Measurements from ENCODE around the gene CHKA.

Gene CHKA

DNA sequence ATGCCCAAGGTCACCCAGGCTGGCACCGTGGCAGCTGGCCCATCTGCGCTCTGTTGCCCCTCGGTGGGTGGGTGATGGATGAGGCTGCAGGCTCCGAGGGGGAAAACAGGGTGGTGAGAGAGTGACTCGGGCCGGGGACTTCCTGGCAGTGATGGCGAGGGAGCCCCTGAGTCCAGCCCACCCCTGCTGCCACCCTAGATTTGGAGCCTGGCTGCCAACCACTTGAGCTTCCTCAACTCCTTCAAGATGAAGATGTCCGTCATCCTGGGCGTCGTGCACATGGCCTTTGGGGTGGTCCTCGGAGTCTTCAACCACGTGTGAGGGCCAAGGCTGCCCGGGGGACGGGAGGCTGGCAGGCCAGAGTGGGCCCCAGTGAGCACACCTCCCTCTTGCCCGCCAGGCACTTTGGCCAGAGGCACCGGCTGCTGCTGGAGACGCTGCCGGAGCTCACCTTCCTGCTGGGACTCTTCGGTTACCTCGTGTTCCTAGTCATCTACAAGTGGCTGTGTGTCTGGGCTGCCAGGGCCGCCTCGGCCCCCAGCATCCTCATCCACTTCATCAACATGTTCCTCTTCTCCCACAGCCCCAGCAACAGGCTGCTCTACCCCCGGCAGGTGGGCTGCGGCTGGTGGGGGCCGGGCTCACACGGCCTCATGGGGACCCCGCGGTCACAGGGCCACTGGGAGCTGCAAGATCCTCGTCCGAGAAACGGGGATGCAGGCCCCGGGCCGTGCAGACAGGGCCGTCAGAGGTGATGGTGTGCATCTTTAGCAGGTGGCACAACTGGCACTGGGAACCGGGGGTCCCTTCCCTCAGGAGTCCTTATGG lies 72.3 kb downstream of the CHKA start:
- in situ Hi-C loops (cut with MboI; ENCODE audit: low sequenced_read_pairs): no loop called here

DNA sequence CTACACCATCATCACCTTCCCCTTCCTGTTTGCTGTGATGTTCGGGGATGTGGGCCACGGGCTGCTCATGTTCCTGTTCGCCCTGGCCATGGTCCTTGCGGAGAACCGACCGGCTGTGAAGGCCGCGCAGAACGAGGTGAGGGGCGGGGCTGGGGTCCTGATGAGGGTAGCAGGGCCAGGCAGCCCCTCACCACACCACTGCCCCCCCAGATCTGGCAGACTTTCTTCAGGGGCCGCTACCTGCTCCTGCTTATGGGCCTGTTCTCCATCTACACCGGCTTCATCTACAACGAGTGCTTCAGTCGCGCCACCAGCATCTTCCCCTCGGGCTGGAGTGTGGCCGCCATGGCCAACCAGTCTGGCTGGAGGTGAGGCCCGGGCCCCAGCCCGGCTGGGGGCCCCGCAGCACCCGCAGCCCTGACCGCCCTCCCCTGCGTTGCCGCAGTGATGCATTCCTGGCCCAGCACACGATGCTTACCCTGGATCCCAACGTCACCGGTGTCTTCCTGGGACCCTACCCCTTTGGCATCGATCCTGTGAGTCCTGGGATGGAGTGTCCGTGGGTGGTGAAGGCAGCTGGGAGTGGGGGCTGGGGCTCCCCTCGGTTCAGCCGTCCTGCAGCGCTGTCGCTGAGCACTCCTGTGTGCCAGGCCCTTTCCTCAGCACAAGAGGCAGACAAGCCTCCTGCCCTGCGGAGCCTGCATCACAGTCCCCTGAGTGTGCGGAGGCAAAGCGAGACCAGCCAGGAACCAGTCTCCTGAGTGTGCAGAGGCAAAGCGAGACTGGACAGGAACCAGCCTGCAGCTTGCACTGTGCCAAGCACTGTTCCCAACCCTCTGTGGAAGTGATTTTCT lies 73.5 kb downstream of the CHKA start:
- in situ Hi-C loops (cut with MboI; ENCODE audit: low sequenced_read_pairs): no loop called here

DNA sequence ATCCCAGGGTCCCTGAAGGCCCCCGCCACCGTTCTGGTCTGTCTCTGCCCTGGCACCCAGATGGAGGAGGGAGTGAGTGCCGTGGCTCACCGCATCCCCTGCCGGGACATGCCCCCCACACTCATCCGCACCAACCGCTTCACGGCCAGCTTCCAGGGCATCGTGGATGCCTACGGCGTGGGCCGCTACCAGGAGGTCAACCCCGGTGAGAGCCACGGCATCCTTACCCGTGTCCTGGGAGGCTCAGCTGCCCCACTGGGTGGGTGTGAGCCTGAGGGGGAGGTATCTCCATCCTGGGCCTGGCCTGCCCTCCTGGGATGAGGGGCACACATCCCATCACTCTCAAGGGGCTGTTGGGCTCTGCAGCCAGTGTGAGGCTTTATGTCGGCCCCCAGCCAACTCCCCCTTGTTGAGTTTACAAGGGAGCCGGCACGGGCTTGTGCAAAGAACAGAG lies 76.3 kb downstream of the CHKA start:
- in situ Hi-C loops (cut with MboI; ENCODE audit: low sequenced_read_pairs): no loop called here

DNA sequence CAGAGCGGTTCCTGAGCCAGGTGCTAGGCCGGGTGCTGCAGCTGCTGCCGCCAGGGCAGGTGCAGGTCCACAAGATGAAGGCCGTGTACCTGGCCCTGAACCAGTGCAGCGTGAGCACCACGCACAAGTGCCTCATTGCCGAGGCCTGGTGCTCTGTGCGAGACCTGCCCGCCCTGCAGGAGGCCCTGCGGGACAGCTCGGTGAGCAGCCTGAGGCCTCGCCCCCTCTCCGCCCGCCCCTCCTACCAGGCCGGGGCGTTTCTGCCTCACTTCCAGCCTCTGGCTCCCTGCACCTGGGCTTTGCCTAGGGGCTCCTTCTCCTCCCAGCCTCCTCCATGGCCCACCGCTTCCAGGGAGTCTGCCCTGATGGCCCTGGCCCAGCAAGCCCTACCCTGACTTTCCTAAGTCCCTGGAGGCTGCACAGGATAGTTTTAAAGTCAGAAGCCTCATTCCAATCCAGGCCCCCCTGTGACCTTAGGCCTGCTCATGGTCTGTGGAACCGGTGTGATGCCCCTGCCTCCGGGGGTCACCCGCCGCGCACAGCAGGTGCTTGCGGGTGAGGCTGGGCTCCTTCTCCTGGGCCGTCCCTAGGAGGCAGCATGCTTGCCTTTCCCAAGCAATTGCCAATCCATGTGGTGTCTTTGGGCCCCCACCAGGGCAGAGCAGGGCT lies 76.9 kb downstream of the CHKA start:
- in situ Hi-C loops (cut with MboI; ENCODE audit: low sequenced_read_pairs): no loop called here

DNA sequence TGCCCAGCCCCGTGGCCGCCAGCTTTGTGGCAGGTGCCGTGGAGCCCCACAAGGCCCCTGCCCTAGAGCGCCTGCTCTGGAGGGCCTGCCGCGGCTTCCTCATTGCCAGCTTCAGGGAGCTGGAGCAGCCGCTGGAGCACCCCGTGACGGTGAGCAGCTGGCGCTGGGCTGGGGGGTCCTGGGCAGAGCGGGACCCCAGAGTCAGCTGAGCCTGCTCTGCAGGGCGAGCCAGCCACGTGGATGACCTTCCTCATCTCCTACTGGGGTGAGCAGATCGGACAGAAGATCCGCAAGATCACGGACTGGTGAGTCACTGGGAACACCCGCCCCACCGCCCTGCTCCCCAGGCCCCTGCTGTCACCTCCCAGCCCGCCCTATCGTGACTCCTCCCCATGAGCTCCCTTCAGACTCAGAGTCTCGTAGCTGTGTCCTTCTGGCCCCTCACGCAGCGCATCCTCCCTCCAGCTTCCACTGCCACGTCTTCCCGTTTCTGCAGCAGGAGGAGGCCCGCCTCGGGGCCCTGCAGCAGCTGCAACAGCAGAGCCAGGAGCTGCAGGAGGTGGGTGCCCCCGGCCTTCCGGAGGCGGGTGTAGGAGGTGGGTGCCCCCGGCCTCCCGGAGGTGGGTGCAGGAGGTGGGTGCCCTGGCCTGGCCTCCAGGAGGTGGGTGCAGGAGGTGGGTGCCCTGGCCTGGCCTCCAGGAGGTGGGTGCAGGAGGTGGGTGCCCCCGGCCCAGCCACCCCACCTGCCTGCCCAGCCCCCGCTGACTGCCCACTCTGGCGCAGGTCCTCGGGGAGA lies 77.6 kb downstream of the CHKA start:
- in situ Hi-C loops (cut with MboI; ENCODE audit: low sequenced_read_pairs): no loop called here

DNA sequence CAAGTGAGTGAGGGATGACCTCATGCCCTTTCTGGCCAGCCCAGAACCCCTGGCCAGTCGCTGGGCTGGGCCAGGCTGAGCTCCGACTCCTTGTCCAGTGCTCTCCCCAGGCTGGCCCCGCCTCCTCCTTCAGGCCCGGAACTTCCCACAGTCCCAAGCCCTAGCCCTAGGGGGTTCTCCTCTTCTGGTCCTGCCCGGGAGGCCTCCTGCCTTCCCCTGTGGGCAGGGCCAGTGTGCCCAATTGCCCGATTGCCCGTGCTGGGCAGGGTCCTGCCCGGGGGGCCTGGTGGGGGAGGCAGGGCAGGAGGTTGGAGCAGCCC lies 78.2 kb downstream of the CHKA start:
- in situ Hi-C loops (cut with MboI; ENCODE audit: low sequenced_read_pairs): no loop called here

DNA sequence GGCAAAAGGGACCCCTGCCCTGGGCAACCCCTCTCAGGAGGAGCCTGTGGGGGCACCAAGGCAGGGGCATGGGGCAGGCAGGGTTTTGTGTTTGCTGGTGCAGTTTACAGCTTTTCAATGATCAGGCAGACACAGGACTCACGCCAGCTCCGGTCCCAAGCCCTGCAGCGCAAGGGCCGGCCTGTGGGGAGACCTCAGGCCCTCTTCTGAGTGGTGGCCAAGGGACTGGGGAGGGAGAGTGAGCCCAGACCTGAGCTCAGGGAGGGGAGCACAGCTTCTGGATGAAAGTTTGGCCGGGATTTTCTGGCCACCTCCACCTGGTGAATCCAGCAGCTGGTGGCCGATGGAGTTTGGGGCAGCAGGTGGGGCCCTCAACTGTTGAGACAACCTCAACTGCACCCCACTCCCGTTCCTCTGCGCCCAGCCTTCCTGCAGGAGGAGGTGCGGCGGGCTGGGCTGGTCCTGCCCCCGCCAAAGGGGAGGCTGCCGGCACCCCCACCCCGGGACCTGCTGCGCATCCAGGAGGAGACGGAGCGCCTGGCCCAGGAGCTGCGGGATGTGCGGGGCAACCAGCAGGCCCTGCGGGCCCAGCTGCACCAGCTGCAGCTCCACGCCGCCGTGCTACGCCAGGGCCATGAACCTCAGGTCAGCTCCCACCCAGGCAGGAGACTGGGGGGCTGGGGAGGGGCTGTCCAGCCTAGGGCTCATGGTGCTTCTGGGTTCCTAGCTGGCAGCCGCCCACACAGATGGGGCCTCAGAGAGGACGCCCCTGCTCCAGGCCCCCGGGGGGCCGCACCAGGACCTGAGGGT lies 78.8 kb downstream of the CHKA start:
- in situ Hi-C loops (cut with MboI; ENCODE audit: low sequenced_read_pairs): no loop called here

DNA sequence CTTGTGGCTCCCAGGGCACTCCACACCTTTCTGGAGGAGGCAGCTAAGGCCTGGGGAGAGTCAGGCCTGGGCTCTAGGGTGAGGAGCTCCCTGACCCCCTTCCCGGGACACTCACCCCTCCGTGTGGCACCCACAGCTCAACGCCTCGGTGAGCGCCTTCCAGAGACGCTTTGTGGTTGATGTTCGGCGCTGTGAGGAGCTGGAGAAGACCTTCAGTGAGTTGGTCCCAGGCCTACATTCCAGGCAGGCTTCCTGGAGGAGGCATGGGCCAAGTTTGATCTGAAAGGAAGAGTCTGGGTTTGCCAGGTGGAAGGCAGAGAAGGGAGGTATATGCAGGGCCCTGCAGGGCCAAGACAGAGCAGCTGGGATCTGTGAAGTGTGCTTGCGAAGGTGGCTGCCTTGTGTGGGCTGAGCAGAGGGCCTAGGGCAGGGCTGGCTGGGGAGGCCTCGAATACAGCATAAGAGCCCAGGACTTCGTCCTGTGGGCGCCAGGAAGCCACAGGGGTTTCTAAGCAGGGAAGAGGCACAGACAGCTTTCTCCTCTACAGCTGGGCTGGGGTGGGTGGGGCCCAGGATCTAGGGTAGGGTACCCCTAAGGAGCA lies 79.5 kb downstream of the CHKA start:
- in situ Hi-C loops (cut with MboI; ENCODE audit: low sequenced_read_pairs): no loop called here

DNA sequence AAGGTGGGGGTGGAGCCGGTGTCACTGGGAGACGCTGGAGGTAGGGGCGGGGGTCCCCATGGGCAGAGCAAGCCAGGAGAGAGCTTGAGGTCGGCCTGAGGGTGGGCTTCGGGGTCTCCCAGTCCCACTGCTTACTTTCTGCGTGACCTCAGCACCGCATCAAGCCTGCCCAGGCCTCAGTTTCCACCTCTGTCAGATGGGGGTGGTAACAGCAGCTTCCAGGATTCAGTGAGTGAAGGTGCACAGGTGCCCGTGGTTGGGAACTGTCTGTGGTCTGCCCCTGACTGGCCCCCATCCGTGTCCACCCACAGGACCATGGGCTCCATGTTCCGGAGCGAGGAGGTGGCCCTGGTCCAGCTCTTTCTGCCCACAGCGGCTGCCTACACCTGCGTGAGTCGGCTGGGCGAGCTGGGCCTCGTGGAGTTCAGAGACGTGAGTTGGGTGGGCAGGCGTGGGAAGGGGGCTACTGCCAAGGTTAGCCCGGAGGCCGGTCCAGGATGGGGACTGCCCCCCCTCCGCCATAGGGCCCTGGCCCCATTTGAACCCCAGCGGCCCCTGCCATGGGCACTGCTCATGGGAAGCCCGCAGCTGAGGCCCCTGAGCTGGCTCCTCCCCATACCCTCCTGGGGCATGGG lies 80.1 kb downstream of the CHKA start:
- in situ Hi-C loops (cut with MboI; ENCODE audit: low sequenced_read_pairs): no loop called here

DNA sequence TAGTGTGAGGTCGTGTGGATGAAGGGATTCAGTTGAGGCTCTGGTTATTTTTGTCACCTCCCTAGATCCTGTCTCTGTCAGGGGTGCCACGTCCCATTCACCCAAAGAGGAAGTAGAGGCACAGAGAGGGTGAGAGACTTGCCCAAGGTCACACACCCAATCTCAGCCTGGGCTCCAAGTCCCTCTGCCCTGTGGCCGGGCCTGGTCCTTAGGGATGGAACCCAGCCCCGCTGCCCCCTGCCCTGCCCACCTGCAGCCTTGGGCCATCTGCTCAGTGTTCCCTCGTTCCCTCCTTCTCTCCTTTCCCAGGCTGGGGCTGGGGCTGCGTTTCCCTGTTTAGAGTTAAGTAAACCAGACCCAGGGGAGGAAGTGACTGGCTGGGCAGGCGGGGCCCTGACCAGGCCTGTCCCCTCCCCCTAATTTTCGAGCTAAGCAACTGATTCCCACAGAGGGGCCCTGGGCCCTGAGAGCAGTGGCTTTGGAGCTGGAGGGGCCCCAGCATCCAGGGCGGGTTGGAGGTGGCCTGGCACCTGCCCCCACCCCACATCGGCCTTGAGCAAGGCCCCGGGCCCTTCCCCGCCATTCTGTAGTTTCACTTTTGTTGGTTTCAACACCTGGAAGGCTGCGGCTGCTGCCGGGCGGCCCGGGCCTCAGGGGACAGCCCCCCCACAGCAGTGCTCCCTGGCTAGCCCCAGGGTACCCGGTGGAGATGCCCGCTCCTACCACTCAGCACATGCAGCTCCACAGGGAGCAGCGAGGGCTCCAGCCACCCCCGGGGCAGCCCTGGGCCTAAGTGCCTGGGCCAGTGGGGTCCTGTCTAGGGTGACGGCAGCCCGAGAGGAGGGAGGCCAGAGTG lies 80.9 kb downstream of the CHKA start:
- in situ Hi-C loops (cut with MboI; ENCODE audit: low sequenced_read_pairs): no loop called here

DNA sequence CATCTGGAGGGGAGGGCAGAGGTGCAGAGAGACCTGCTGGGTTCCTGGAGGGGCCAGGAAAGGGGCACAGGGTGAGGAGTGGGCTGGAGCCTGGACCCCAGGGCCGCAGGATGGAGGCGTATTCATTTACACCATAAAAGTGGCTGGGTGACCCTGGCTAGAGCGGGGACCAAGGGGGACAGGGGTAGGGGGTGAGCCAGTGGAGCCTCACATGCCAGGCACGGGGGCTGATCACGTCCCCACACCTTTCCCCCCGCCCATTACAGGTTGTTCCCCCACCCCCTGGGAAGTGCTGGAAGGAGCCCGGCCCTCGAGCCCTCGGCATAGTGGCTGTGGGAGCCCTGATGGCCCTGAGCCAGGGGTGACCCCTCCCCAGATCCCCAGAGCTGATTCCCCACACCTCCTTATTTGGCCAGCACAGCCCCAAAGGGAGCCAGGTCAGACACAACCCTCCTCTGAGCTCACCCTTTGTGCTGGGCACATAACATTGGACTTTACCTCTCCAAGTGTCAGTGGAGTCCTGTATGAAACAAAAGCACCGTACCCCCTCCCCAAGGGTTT lies 81.6 kb downstream of the CHKA start:
- in situ Hi-C loops (cut with MboI; ENCODE audit: low sequenced_read_pairs): no loop called here

DNA sequence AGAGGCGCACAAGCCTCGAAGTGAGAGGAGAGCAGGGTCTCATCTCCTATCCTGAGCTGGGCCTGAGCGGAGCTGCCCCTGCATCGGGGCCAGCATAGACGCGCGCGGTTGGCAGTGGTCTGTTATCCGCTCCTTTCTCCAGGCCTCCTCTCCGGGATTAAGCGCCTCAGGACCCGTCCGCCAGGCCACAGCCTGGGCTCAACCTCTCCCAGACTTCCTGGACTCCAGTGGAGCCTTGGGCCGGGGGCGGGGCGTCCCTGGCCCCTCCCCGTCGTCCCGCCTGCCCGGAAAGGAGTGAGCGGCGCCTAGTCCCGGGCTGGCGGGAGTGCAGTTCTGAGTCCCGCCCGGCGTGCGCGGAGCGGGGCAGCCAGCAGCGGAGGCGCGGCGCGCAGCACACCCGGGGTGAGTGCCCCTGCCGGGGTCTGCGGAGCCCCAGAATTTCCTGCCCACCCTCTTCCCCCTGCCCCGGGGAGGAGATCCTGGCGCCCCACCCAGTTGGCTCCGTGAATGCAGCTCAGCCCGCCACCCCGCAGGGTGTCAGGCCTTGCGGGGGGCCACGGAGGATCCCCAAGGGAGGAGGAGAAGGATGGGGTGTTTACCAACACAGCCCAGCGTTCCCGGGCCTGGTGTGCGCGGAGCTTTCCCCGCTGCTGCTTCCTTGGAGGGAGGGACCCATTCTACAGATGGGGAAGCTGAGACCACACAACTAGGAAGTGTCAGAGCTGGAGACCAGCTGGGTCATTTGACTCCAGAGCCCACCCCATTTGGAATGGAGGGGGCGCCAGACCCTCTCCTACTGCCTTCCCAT lies 82.3 kb downstream of the CHKA start, which contains the start of gene TCIRG1:
Gene TCIRG1 (plus strand): TSS at position 308 of the 808 bp plus-strand sequence. CDS start 2,247 bp downstream, outside the sequence.
- in situ Hi-C loops (cut with MboI; ENCODE audit: low sequenced_read_pairs): no loop called here

DNA sequence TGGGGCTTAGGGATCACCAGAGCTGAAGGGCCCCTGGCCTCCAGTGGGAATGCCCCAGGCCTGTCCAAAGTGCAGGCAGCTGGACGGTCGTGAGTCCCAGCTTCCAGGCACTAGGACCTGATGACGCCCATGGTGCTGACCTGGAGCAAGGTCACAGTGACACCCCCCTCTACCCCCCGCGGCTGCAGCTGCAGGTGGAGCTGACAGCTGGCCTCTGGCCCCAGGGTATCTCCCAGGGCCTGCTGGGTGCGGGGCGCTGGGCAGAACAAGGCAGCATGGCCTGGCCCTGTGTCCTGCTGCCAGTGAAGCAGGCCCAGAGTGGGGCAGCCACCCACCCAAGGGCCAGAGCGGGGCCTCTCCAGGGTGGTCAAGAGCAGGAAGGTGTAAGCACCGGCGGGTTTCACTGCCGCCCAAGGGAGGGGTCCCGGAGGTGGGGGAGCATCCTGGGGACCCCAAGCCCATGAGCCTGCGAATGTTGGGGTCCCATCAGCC lies 82.9 kb downstream of the CHKA start:
- in situ Hi-C loops (cut with MboI; ENCODE audit: low sequenced_read_pairs): no loop called here

DNA sequence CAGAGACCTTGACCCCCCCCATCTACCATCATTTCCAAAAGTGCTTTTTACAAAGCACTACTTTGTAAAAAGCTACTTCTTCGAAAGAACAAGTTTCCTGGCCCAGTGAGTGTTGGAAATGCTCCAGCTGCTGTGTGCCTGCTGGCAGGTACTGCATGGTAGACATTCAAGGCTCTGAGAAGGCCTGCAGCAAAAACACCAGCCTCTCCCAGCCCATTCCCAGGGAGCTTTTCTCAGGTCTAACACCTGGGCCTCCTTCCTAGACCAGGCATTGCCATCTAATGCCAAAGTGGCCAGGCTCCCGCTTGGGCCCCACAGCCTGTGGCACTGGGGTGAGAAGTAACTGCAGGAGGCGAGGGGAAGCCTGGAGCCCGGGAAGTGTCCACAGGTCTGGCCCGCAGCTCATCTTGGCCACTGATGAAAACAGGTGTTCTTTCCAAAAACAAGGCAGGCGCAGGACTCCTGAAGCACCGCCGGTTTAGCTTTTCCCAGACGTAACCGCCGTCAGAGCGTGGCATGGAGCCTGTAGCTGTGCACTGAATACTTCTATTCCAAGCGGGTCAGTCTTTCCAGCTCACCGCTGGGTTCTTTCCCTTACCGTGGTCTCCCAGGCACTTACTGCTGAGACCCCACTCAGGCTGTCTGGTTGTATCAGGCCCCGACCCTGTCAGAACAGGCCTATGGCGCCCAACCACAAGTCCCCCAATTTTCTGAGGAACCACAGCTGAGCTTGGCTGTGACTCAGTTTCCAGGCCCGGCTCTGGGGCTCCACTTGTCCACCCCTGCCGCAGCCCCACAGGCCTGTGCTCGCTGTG lies 83.6 kb downstream of the CHKA start:
- in situ Hi-C loops (cut with MboI; ENCODE audit: low sequenced_read_pairs): no loop called here

DNA sequence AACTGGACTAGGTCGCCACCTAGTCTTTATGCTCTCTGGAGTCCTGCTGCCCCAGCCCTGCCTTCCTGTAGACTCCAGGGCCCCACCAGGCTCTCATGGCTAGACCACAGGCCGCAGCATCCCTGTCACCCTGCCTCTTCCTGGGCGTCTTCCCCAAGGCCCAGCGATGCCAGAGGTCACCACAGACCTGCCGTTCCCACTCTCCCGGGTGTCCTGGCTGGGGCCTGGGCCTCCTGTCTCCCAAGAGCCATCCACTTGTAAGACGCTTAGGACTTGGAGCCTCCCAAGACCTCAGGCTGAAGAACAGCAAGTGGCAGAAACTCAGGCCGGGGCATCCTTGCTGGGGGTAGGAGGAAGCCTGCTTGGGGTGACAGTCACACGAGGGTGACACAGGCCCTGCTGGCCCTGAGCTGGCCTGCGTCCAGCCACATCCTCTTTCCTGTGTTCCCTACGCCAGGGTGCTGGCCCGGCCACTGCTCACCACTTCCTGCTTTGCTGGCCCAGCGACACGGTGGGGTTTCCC lies 84.4 kb downstream of the CHKA start:
- in situ Hi-C loops (cut with MboI; ENCODE audit: low sequenced_read_pairs): no loop called here
